GM10248 (cell line): ENCODE measurements around the gene PLB1.

Source experiments
- CTCF ChIA-PET: fragments of 300-600 bp; sonication (Branson Sonifier 250); formaldehyde crosslinking; extraction: SDS; loops from one replicate; lab custom pipeline; 2021; ENCODE audit warnings: antibody characterized with exemption; lab: Yijun Ruan, JAX
- POLR2A ChIA-PET: fragments of 350-650 bp; sonication (Branson Sonifier 250); formaldehyde crosslinking; extraction: SDS; loops from one replicate; lab custom pipeline; 2020; ENCODE audit warnings: antibody characterized with exemption; lab: Yijun Ruan, JAX
- DNase-seq: peaks from one replicate; pipeline ENCODE4 v3.0.0; 2012; ENCODE audit errors: extremely low spot score
- CTCF ChIP-seq: IDR thresholded peaks from 2 replicates; pipeline ENCODE4 v1.5.1; 2012; ENCODE audit warnings: mild to moderate bottlenecking, low read depth; ENCODE audit errors: extremely low read depth, missing control alignments, control extremely low read depth

The PLB1 gene

GRCh38 chr2:28579606-28580005 lies 83.7 kb downstream of the PLB1 start:
- no peak for DNase-seq
- CTCF ChIA-PET = interaction anchor here (1.6 to 6.2 kb wide), 3 partner anchors 12 to 17 kb away, joined by 3 to 47 read pairs (median 37); no protein-coding TSS in a partner anchor
- POLR2A ChIA-PET = no interaction called here
- TF ChIP-seq CTCF = no peak

GRCh38 chr2:28580078-28580477 lies 84.2 kb downstream of the PLB1 start:
- ChIA-PET POLR2A (no interaction called here), CTCF (interaction anchor here (5.7 to 6.2 kb wide), 2 partner anchors 12 to 14 kb away, joined by 37 to 47 read pairs; no protein-coding TSS in a partner anchor)
- TF ChIP-seq CTCF = no peak
- DNase-seq = no peak

- no peak for TF ChIP-seq CTCF
- DNase-seq = no peak
- CTCF ChIA-PET = interaction anchor here (5.7 kb wide), 1 partner anchor 13 kb away, joined by 37 read pairs; no protein-coding TSS in a partner anchor
- POLR2A ChIA-PET = no interaction called here
These were observed 85.5 kb downstream of the PLB1 start for GRCh38 chr2:28581312-28581711.

GRCh38 chr2:28582152-28582551 lies 86.3 kb downstream of the PLB1 start:
- POLR2A ChIA-PET = no interaction called here
- CTCF ChIA-PET = interaction anchor here (1.5 kb wide), 1 partner anchor 12 kb away, joined by 10 read pairs; no protein-coding TSS in a partner anchor
- no peak for TF ChIP-seq CTCF
- DNase-seq = no peak

- ChIA-PET POLR2A (no interaction called here), CTCF (interaction anchor here (0.6 to 1.5 kb wide), 2 partner anchors 11 to 16 kb away, joined by 3 to 10 read pairs; no protein-coding TSS in a partner anchor)
- no peak for TF ChIP-seq CTCF
- no peak for DNase-seq
These were observed 86.7 kb downstream of the PLB1 start for GRCh38 chr2:28582595-28582994.

GRCh38 chr2:28583899-28584553 lies 88.2 kb downstream of the PLB1 start:
- POLR2A ChIA-PET = no interaction called here
- CTCF ChIA-PET = interaction anchor here (1.1 to 4.2 kb wide), 3 partner anchors 9 to 17 kb away, joined by 3 to 33 read pairs (median 25); no protein-coding TSS in a partner anchor
- DNase-seq = no peak
- TF ChIP-seq CTCF = no peak
